SK-N-SH treated with all-trans-retinoic acid at 6 μM for 48 hours (cell line): ENCODE results near the gene USP6NL.

ENCODE experiments used
- ARNTL ChIP-seq: fragments of 450-650 bp; formaldehyde crosslinking; IDR thresholded peaks from 2 replicates; pipeline ENCODE4 v1.5.0; 2020; ENCODE audit warnings: low read depth, mild to moderate bottlenecking, moderate library complexity, borderline replicate concordance
- CSDC2 ChIP-seq: fragments of 250-450 bp; sonication (Bioruptor Pico); IDR thresholded peaks from 2 replicates; pipeline ENCODE4 v1.5.0; 2020; ENCODE audit warnings: mild to moderate bottlenecking, moderate library complexity
- PPARA ChIP-seq: fragments of 250-450 bp; sonication (Bioruptor Pico); IDR thresholded peaks from 2 replicates; pipeline ENCODE4 v1.5.0; 2020; ENCODE audit warnings: mild to moderate bottlenecking, borderline replicate concordance
- RARB ChIP-seq: fragments of 250-450 bp; sonication (Bioruptor Pico); IDR thresholded peaks from 2 replicates; pipeline ENCODE4 v1.8.0; 2021; ENCODE audit warnings: mild to moderate bottlenecking, moderate library complexity
- SNAI2 ChIP-seq: fragments of 250-450 bp; sonication (Bioruptor Pico); IDR thresholded peaks from 2 replicates; pipeline ENCODE4 v1.5.0; 2020; ENCODE audit warnings: mild to moderate bottlenecking, moderate library complexity
- TCF4 ChIP-seq: fragments of 250-450 bp; sonication (Bioruptor Pico); IDR thresholded peaks from 2 replicates; pipeline ENCODE4 v1.8.0; 2021; ENCODE audit warnings: mild to moderate bottlenecking, moderate library complexity, borderline replicate concordance
- ZFP30 ChIP-seq: fragments of 450-650 bp; formaldehyde crosslinking; IDR thresholded peaks from 2 replicates; pipeline ENCODE4 v1.5.0; 2022; ENCODE audit warnings: mild to moderate bottlenecking, moderate library complexity
- ZNF70 ChIP-seq: fragments of 450-650 bp; formaldehyde crosslinking; IDR thresholded peaks from 2 replicates; pipeline ENCODE4 v1.5.0; 2020; ENCODE audit warnings: mild to moderate bottlenecking, moderate library complexity
- TF ChIP-seq, protein P1 (sequence below): fragments of 250-450 bp; sonication (Bioruptor Pico); IDR thresholded peaks from 2 replicates; pipeline ENCODE4 v1.5.1; 2020; ENCODE audit warnings: low read depth, mild to moderate bottlenecking, moderate library complexity

GRCh38 chr10:11532306-11532705 lies 79.1 kb downstream of the USP6NL start:
- TF ChIP-seq ZFP30 (CRISPR knock-in tag), result no peak
- TF ChIP-seq, protein P1, sequence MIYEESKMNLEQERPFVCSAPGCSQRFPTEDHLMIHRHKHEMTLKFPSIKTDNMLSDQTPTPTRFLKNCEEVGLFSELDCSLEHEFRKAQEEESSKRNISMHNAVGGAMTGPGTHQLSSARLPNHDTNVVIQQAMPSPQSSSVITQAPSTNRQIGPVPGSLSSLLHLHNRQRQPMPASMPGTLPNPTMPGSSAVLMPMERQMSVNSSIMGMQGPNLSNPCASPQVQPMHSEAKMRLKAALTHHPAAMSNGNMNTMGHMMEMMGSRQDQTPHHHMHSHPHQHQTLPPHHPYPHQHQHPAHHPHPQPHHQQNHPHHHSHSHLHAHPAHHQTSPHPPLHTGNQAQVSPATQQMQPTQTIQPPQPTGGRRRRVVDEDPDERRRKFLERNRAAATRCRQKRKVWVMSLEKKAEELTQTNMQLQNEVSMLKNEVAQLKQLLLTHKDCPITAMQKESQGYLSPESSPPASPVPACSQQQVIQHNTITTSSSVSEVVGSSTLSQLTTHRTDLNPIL (CRISPR knock-in tag), result no peak
- TF ChIP-seq ARNTL (CRISPR knock-in tag), result no peak
- no peak for TF ChIP-seq SNAI2 (CRISPR knock-in tag)
- no peak for TF ChIP-seq CSDC2
- no peak for TF ChIP-seq ZNF70 (CRISPR knock-in tag)
- no peak for TF ChIP-seq TCF4
- no peak for TF ChIP-seq PPARA (CRISPR knock-in tag)
- TF ChIP-seq RARB (CRISPR knock-in tag), result no peak
